DOHH2 (cell line): ENCODE data around the gene PAM.

Source experiments
- H3F3A ChIP-seq: fragments of 200-600 bp; sonication (generic), shearing (Covaris generic); 2 replicates; pipeline ENCODE4 v1.6.0; 2016; ENCODE audit warnings: antibody characterized with exemption, mild to moderate bottlenecking; ENCODE audit not compliant: control insufficient read depth, insufficient read depth
- H3K27ac ChIP-seq: fragments of 200-600 bp; sonication (generic); 2 replicates; pipeline ENCODE4 v1.5.1; 2014; ENCODE audit warnings: low read depth, mild to moderate bottlenecking, low read length, moderate library complexity
- H3K27me3 ChIP-seq: fragments of 200-600 bp; sonication (generic); 2 replicates; pipeline ENCODE4 v1.6.1; 2014; ENCODE audit warnings: mild to moderate bottlenecking, low read length, mixed read lengths; ENCODE audit not compliant: control insufficient read depth
- H3K36me3 ChIP-seq: fragments of 200-600 bp; sonication (generic); 2 replicates; pipeline ENCODE4 v1.6.1; 2014; ENCODE audit warnings: mild to moderate bottlenecking, low read length, moderate library complexity, mixed read lengths; ENCODE audit not compliant: control insufficient read depth
- H3K4me1 ChIP-seq: fragments of 200-600 bp; sonication (generic); 2 replicates; pipeline ENCODE4 v1.6.1; 2014; ENCODE audit warnings: mild to moderate bottlenecking, low read length, mixed read lengths; ENCODE audit not compliant: control insufficient read depth
- H3K4me2 ChIP-seq: fragments of 200-600 bp; sonication (generic); 2 replicates; pipeline ENCODE4 v1.6.0; 2014; ENCODE audit warnings: mild to moderate bottlenecking, low read length, moderate library complexity
- H3K4me3 ChIP-seq: fragments of 200-600 bp; sonication (generic); 2 replicates; pipeline ENCODE4 v1.5.1; 2014; ENCODE audit warnings: mild to moderate bottlenecking, low read length, mixed read lengths
- H3K79me2 ChIP-seq: fragments of 200-600 bp; sonication (generic); 2 replicates; pipeline ENCODE4 v1.6.1; 2014; ENCODE audit warnings: mild to moderate bottlenecking, low read length, mixed read lengths; ENCODE audit not compliant: control insufficient read depth
- H3K9me2 ChIP-seq: fragments of 200-600 bp; sonication (generic); replicated peaks from 2 replicates; pipeline ENCODE4 v1.6.1; 2014; ENCODE audit warnings: mild to moderate bottlenecking, low read length, mixed read lengths; ENCODE audit not compliant: control insufficient read depth
- H3K9me3 ChIP-seq: fragments of 200-600 bp; sonication (generic); 2 replicates; pipeline ENCODE4 v1.6.1; 2014; ENCODE audit warnings: antibody characterized with exemption, low read length, mixed read lengths; ENCODE audit not compliant: control insufficient read depth, insufficient read depth
- H4K20me1 ChIP-seq: fragments of 200-600 bp; sonication (generic); 2 replicates; pipeline ENCODE4 v1.6.0; 2014; ENCODE audit warnings: low read depth, mild to moderate bottlenecking, antibody characterized with exemption, low read length, moderate library complexity; ENCODE audit not compliant: control insufficient read depth, insufficient read depth
- EZH2phosphoT487 ChIP-seq: fragments of 200-600 bp; sonication (generic); IDR thresholded peaks from 2 replicates; pipeline ENCODE4 v1.6.1; 2017; ENCODE audit warnings: borderline replicate concordance, mild to moderate bottlenecking, antibody characterized with exemption, low read length, moderate library complexity, mixed read lengths
- TF ChIP-seq, protein P1 (sequence below): fragments of 200-600 bp; sonication (generic); IDR thresholded peaks from one replicate; pipeline ENCODE4 v1.5.1; 2014; ENCODE audit warnings: antibody characterized with exemption, mild to moderate bottlenecking, low read depth, low read length; ENCODE audit not compliant: poor library complexity, severe bottlenecking

The PAM gene

DNA sequence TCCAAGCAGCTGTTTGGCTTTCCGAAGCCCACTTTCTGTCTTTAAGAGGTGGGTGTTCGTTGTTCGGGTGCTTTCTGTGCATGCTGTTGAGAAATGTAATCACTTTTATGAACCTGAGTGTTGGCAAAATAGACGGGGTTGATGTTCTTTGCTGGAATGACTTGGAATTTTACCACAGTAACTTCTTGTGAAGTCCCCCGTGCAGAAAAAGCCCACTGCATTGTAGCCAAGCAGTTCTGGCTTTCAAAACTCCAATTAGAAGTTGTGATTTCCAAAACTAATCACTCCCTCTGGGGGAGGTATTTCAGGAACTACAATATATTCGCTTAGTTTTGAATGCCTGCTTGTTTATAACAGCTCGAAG, 111.1 kb downstream of the PAM start:
- H3K9me2 ChIP-seq = no peaks in the 10 kb centered on the region
- no peaks in the 10 kb centered on the region for H3F3A ChIP-seq
- no peak overlapping the region for H3K27ac ChIP-seq
- H3K4me1 ChIP-seq = no peaks in the 10 kb centered on the region
- H3K79me2 ChIP-seq = no peaks in the 10 kb centered on the region
- no peaks in the 10 kb centered on the region for H3K27me3 ChIP-seq
- H3K4me2 ChIP-seq = no peak overlapping the region
- H3K4me3 ChIP-seq = no peak overlapping the region
- no peaks in the 10 kb centered on the region for H3K9me3 ChIP-seq
- TF ChIP-seq, protein P1, sequence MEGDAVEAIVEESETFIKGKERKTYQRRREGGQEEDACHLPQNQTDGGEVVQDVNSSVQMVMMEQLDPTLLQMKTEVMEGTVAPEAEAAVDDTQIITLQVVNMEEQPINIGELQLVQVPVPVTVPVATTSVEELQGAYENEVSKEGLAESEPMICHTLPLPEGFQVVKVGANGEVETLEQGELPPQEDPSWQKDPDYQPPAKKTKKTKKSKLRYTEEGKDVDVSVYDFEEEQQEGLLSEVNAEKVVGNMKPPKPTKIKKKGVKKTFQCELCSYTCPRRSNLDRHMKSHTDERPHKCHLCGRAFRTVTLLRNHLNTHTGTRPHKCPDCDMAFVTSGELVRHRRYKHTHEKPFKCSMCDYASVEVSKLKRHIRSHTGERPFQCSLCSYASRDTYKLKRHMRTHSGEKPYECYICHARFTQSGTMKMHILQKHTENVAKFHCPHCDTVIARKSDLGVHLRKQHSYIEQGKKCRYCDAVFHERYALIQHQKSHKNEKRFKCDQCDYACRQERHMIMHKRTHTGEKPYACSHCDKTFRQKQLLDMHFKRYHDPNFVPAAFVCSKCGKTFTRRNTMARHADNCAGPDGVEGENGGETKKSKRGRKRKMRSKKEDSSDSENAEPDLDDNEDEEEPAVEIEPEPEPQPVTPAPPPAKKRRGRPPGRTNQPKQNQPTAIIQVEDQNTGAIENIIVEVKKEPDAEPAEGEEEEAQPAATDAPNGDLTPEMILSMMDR = no peak
- no peak for TF ChIP-seq EZH2phosphoT487
- H4K20me1 ChIP-seq = no peaks in the 10 kb centered on the region
- H3K36me3 ChIP-seq = no peaks in the 10 kb centered on the region

DNA sequence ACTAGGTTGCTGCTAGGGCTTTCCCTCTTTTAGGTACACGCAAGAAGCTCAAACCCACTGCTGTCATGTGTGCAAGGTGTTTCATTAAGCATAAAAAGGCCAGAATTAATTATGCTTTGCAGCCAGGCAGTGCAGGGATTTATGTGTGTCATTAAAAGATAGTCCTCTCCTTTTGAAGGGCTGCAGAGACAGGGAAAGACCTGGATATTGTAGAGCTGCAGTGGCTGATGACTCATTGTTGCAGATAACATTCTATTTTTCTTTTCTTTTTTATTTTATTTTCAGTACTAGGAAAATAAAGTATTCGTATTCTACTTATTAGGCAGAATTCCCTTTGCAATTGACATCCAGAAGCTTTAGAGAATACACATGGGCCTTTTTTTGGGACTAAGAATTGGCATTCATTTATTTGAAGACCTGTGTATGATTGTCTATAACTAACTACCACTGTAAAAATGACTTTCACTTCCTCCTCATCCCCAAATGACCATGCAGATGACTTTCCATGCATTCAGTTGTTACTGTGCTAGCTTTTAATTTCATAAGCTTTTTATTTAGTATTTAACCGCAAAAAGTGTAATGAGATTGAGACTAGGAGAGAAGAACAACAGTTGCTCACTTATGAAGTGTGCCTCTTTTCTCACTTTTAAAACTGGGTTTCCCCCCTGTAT, 113.0 kb downstream of the PAM start:
- Histone ChIP-seq H3K9me2 (no peaks in the 10 kb centered on the region), H4K20me1 (no peaks in the 10 kb centered on the region), H3K9me3 (no peaks in the 10 kb centered on the region), H3K79me2 (no peaks in the 10 kb centered on the region), H3K27me3 (no peaks in the 10 kb centered on the region), H3K4me3 (no peak overlapping the region), H3K4me1 (no peaks in the 10 kb centered on the region), H3F3A (no peaks in the 10 kb centered on the region), H3K36me3 (no peaks in the 10 kb centered on the region), H3K4me2 (no peak overlapping the region), H3K27ac (no peak overlapping the region)
- TF ChIP-seq, protein P1 = no peak
- no peak for TF ChIP-seq EZH2phosphoT487

DNA sequence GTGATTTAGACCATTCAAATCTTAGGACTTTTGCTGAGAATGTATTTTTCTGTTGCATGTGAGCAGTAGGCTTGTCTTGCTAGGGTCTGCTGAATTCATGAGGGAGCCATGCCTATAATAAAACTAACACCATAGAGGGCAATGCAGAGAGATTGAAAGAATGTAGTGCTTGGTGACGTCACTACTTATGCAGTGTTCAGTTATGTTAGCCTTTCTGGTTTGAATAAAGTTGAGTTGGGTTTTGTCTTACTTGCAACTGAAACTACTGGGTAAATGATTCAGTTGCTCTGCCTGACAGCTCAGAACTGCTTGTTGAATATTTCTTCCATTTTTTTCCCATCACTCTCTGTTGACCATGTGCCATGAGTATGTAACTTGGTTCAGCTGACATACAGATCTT, 114.1 kb downstream of the PAM start:
- no peaks in the 10 kb centered on the region for H4K20me1 ChIP-seq
- H3K4me2 ChIP-seq = no peak overlapping the region
- no peaks in the 10 kb centered on the region for H3K36me3 ChIP-seq
- H3K4me3 ChIP-seq = no peak overlapping the region
- H3K9me2 ChIP-seq = no peaks in the 10 kb centered on the region
- H3K79me2 ChIP-seq = no peaks in the 10 kb centered on the region
- no peaks in the 10 kb centered on the region for H3F3A ChIP-seq
- TF ChIP-seq EZH2phosphoT487 = no peak
- TF ChIP-seq, protein P1 = no peak
- H3K4me1 ChIP-seq = no peaks in the 10 kb centered on the region
- no peaks in the 10 kb centered on the region for H3K9me3 ChIP-seq
- H3K27ac ChIP-seq = no peak overlapping the region
- H3K27me3 ChIP-seq = no peaks in the 10 kb centered on the region
